ENCODE results near the gene CD63. TPM values are rescaled to one million over a fixed set of nuclear protein-coding genes. Genes with fewer than 3 reads are reported as not detected.

CD63 gene
- total and polyA plus RNA-seq, 2 of the 13 experiments (the other 11 are each of a cell fraction or from before 2014, with no cell fraction given): 234 to 277 TPM

DNA sequence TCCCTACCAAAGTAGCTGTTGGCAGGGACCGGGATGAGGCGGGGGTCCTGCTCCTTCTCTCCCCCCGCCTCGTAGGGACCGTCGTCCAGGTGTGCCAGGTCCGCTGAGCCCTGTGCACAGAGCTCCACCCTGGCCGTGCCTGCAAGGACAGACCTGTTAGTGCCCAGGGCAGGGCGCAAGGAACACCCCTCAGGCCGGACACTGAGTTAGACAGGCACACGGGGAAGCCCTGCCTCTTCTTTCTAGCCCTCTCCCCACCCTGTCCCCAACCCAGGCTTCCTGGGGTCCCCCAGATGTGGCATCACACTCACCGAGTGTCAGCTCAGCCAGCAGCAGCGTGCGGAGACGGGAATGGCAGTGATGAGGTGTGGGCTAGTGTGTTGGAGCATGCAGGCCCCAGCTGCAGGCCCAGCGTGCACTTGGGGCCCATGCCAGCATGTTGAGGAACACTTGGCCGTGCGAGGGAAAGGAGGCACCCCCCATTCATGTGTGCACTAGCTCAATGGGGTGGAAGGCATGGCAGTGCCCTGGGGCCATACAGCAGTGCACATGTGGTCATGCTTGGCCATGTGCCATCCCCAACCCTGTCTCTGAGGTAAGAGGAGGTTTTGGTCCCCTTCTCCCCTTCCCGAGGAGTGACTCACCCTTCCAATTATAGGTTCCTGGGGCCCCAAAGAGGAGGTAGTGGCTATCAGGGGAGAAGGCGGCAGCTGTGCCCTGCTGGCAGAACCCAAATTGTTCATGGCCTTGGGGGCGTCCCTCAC is 28.4 kb downstream of the CD63 start:
- Histone ChIP-seq H3K4me3 (replicated peaks in 1 of 3; ENCODE audit: insufficient read depth in 1 of 3, low read depth in 2 of 3, low read length in 3 of 3) (peak overlapping the region in 1 of 3 experiments; percentile 5; a peak in 1 of 6 replicates), H3K9ac (ENCODE audit: insufficient read depth, low read depth, low read length) (no peak overlapping the region), H3K27me3 (ENCODE audit: control insufficient read depth in 1 of 2, insufficient read depth in 2 of 2, low read length in 2 of 2) (peaks cover 6 to 17% of the 10 kb centered on the region in 2 experiments; a peak in 3 of 5 replicates), H3K4me2 (ENCODE audit: low read depth, low read length) (no peak overlapping the region), H3K9me3 (ENCODE audit: low read length) (no peaks in the 10 kb centered on the region), H4K20me1 (ENCODE audit: insufficient read depth, low read length) (no peaks in the 10 kb centered on the region), H3K4me1 (ENCODE audit: insufficient read depth, low read length) (peaks cover 88% of the 10 kb centered on the region), H3K27ac (ENCODE audit: extremely low read length, insufficient read depth, low read length) (no peak overlapping the region), H3K79me2 (ENCODE audit: insufficient read depth, low read length) (no peaks in the 10 kb centered on the region), H2AFZ (ENCODE audit: low read length) (no peak overlapping the region), H3K36me3 (replicated peaks in 1 of 2; ENCODE audit: control insufficient read depth in 1 of 2, insufficient read depth in 2 of 2, low read length in 2 of 2) (no peaks in the 10 kb centered on the region)
- BruUV-seq (replicated peaks): no TSS peak
- 68% methylated on average over 11 of the region's 21 CpGs for WGBS (ENCODE audit: low lambda C conversion rate)
- in situ Hi-C loops (cut with HindIII; ENCODE audit: extremely low pct_ligation_motif_present, low pct_unique_long_range_greater_than_20kb): no loop called here
- no peak for FAIRE-seq
- DNase-seq (ENCODE audit: low spot score): no peak
- no peak for ATAC-seq
- ChIA-PET POLR2A (interaction anchor here (2.1 kb wide), 1 partner anchor 18 kb away, joined by 5 read pairs; a partner anchor contains a TSS), CTCF (ENCODE audit: low intra/inter-chr PET ratio, low total read pairs) (no interaction called here)
- TF ChIP-seq, protein P1, sequence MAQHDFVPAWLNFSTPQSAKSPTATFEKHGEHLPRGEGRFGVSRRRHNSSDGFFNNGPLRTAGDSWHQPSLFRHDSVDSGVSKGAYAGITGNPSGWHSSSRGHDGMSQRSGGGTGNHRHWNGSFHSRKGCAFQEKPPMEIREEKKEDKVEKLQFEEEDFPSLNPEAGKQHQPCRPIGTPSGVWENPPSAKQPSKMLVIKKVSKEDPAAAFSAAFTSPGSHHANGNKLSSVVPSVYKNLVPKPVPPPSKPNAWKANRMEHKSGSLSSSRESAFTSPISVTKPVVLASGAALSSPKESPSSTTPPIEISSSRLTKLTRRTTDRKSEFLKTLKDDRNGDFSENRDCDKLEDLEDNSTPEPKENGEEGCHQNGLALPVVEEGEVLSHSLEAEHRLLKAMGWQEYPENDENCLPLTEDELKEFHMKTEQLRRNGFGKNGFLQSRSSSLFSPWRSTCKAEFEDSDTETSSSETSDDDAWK (CRISPR knock-in tag; IDR thresholded peaks at IDR 0.05): no peak
- TF ChIP-seq MIER3 (CRISPR knock-in tag; IDR thresholded peaks at IDR 0.05; ENCODE audit: borderline replicate concordance): no peak
- TF ChIP-seq ZNF720 (CRISPR knock-in tag; IDR thresholded peaks at IDR 0.05): no peak
- no peak for TF ChIP-seq SMAD9 (CRISPR knock-in tag; IDR thresholded peaks at IDR 0.05)
- TF ChIP-seq, protein P2, sequence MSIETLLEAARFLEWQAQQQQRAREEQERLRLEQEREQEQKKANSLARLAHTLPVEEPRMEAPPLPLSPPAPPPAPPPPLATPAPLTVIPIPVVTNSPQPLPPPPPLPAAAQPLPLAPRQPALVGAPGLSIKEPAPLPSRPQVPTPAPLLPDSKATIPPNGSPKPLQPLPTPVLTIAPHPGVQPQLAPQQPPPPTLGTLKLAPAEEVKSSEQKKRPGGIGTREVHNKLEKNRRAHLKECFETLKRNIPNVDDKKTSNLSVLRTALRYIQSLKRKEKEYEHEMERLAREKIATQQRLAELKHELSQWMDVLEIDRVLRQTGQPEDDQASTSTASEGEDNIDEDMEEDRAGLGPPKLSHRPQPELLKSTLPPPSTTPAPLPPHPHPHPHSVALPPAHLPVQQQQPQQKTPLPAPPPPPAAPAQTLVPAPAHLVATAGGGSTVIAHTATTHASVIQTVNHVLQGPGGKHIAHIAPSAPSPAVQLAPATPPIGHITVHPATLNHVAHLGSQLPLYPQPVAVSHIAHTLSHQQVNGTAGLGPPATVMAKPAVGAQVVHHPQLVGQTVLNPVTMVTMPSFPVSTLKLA (IDR thresholded peaks at IDR 0.05): peak; percentile 34; the same call in 1 of the 2 replicates
- TF ChIP-seq, protein P3, sequence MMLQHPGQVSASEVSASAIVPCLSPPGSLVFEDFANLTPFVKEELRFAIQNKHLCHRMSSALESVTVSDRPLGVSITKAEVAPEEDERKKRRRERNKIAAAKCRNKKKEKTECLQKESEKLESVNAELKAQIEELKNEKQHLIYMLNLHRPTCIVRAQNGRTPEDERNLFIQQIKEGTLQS (CRISPR knock-in tag; IDR thresholded peaks at IDR 0.05): no peak
- no peak for TF ChIP-seq RFX3 (CRISPR knock-in tag; IDR thresholded peaks at IDR 0.05)
- no peak for TF ChIP-seq EZH2 (conservative IDR thresholded peaks at IDR 0.05; ENCODE audit: low read depth, low read length)
- intact Hi-C loops (cut with micrococcal nuclease; ENCODE audit: unreplicated experiment): loop anchor here (1.0 kb wide), 1 partner anchor 19 kb away; a partner anchor contains a TSS

All from HepG2 (cell line).